HG03432 (cell line): ENCODE data around the gene ASF1B.
"Not testable (repeated sequence)": the region's sequence is repeated elsewhere in the genome, so short reads cannot be mapped to it uniquely, and the experiment has no call there.

Experiments used
- ATAC-seq: cut with Tn5 transposase; IDR thresholded peaks from one replicate; pipeline ENCODE4 v1.9.1; 2021; ENCODE audit warnings: mild to moderate bottlenecking, moderate library complexity; ENCODE audit not compliant: unreplicated experiment

The ASF1B gene

GRCh38 chr19:14160017-14160703 lies 23.8 kb upstream of the ASF1B start:
- ATAC-seq, result no peak

- ATAC-seq, result no peak
These were observed 22.7 kb upstream of the ASF1B start for GRCh38 chr19:14159059-14159458.

GRCh38 chr19:14158276-14159023 lies 22.1 kb upstream of the ASF1B start:
- ATAC-seq, result no peak

- no peak for ATAC-seq
These were observed 20.8 kb upstream of the ASF1B start for GRCh38 chr19:14156971-14157717.

- no peak for ATAC-seq
These were observed 19.7 kb upstream of the ASF1B start for GRCh38 chr19:14156122-14156521.

GRCh38 chr19:14155371-14155770 lies 19.0 kb upstream of the ASF1B start:
- no peak for ATAC-seq

- ATAC-seq, result no peak
These were observed 16.3 kb upstream of the ASF1B start for GRCh38 chr19:14152713-14153112.

GRCh38 chr19:14150770-14151661 lies 14.6 kb upstream of the ASF1B start:
- ATAC-seq, result no peak

GRCh38 chr19:14150041-14150769 lies 13.8 kb upstream of the ASF1B start:
- ATAC-seq, result no peak

- ATAC-seq, result no peak
These were observed 13.2 kb upstream of the ASF1B start for GRCh38 chr19:14149509-14149994.

GRCh38 chr19:14148751-14149410 lies 12.5 kb upstream of the ASF1B start:
- no peak for ATAC-seq

- ATAC-seq, result no peak
These were observed 11.6 kb upstream of the ASF1B start for GRCh38 chr19:14147797-14148605.

- no peak for ATAC-seq
These were observed 10.4 kb upstream of the ASF1B start for GRCh38 chr19:14146789-14147216.

- ATAC-seq, result not testable (repeated sequence)
These were observed 9.8 kb upstream of the ASF1B start for GRCh38 chr19:14146169-14146568.

- ATAC-seq, result no peak
These were observed 9.0 kb upstream of the ASF1B start for GRCh38 chr19:14145381-14145780.

- no peak for ATAC-seq
These were observed 6.1 kb upstream of the ASF1B start for GRCh38 chr19:14142262-14143190.

- no peak for ATAC-seq
These were observed 4.7 kb upstream of the ASF1B start for GRCh38 chr19:14141041-14141440.
